Femur (tissue), 1 donor: ENCODE measurements around the gene TRAIP.

Experiments
- DNase-seq: peaks from one replicate; pipeline ENCODE4 v3.0.0-alpha.2; 2017

Gene TRAIP

GRCh38 chr3:49813497-49814174 lies 42.7 kb downstream of the TRAIP start, which contains the start of gene UBA7:
TSS of gene UBA7 (minus strand) at chr3:49813953. CDS start at chr3:49813787, 166 bp downstream.
- peak; percentile 77 for DNase-seq

GRCh38 chr3:49812916-49813496 lies 43.4 kb downstream of the TRAIP start:
- no peak for DNase-seq

- no peak for DNase-seq
These were observed 48.8 kb downstream of the TRAIP start for GRCh38 chr3:49807431-49808114.

GRCh38 chr3:49806850-49807249 lies 49.5 kb downstream of the TRAIP start:
- DNase-seq = no peak

- peak; percentile 93 for DNase-seq
These were observed 50.3 kb downstream of the TRAIP start for GRCh38 chr3:49805897-49806701.

- DNase-seq = peak; percentile 94
These were observed 51.0 kb downstream of the TRAIP start for GRCh38 chr3:49805367-49805782.

- peak; percentile 37 for DNase-seq
These were observed 52.0 kb downstream of the TRAIP start for GRCh38 chr3:49804141-49805041.

- peak; percentile 80 for DNase-seq
These were observed 52.8 kb downstream of the TRAIP start for GRCh38 chr3:49803465-49804140.

- DNase-seq = peak; percentile 93
These were observed 53.5 kb downstream of the TRAIP start, which contains the start of gene INKA1 for GRCh38 chr3:49802719-49803464. TSS of gene INKA1 (plus strand) at chr3:49803261. CDS start at chr3:49803393, 132 bp downstream.

GRCh38 chr3:49801160-49801559 lies 55.2 kb downstream of the TRAIP start:
- DNase-seq = no peak

- DNase-seq = no peak
These were observed 56.6 kb downstream of the TRAIP start, which contains the start of gene CDHR4 for GRCh38 chr3:49799761-49800160. TSS of gene CDHR4 (minus strand) at chr3:49799873. CDS start at chr3:49799812, 61 bp downstream.

GRCh38 chr3:49799105-49799504 lies 57.3 kb downstream of the TRAIP start:
- DNase-seq = no peak

GRCh38 chr3:49794926-49795905 lies 61.1 kb downstream of the TRAIP start:
- DNase-seq = no peak

- no peak for DNase-seq
These were observed 61.9 kb downstream of the TRAIP start for GRCh38 chr3:49794431-49794830.

GRCh38 chr3:49793486-49794085 lies 62.8 kb downstream of the TRAIP start:
- no peak for DNase-seq

GRCh38 chr3:49792371-49793150 lies 63.8 kb downstream of the TRAIP start:
- DNase-seq = no peak

- no peak for DNase-seq
These were observed 64.8 kb downstream of the TRAIP start for GRCh38 chr3:49791571-49791970.
